ENCODE results near the gene RAB11FIP4. TPM values are rescaled to one million over a fixed set of nuclear protein-coding genes. Genes with fewer than 3 reads are reported as not detected.

RAB11FIP4 gene
- total and polyA plus RNA-seq, 10 of the 15 experiments (the other 5 are each of a cell fraction or from before 2014, with no cell fraction given): 1.4 to 27.0 (median 17.6) TPM

DNA sequence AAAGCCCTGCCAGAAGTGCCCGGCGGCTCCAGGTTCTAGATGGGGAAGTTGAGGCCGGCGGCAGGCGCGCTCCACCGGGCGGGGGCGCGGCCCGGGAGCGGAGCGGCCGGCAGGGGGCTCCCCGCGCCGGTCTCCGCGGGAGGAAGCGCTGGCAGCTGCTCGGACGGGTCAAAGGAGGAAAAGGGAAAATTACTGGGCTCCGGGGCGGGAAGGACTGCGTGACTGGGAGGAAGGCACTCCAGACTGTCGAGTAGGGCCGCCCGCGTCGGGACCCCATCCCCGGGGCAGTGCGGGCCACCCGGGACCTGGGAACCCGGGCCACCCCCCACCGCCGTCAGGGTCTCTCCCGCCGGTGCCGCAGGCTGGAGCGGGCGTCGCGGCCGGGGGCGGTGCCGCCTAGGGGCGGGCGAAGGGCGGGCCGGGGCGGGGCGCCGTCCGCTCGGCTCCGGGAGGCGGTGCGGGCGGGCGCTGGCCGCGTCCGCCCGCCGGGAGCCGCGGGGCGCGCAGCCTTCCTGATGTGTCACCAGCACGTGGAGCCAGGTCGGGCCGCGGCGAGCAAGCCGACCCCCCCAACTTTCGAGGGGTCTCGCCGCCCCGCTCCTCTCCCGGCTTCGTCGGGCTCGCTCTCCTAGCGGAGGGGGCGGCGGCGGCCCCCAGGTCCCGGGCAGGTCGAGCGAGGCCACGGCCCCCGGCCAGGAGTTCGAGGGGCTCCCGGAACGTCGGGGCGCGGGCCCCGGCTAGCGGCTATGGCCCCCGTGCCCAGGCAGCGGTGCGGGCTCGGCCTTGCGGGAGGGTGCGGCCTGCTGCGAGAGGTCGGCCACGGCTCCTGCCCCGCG lies 167.5 kb downstream of the RAB11FIP4 start (continued):
- TF ChIP-seq EGR1 (IDR thresholded peaks at IDR 0.05; ENCODE audit: borderline replicate concordance in 1 of 2, low read depth in 2 of 2, low read length in 2 of 2) (peak in 1 of 2 experiments; percentile 56; a peak in 1 of 3 replicates), BACH1 (IDR thresholded peaks at IDR 0.05; ENCODE audit: borderline replicate concordance) (0 out of 2 replicates have a peak, but pooled peaks have one; percentile 16), GATAD2B (conservative IDR thresholded peaks at IDR 0.05; ENCODE audit: low read depth) (peak; percentile 78), NRF1 (conservative IDR thresholded peaks at IDR 0.05; ENCODE audit: low read depth, low read length) (no peak), ZNF24 (IDR thresholded peaks at IDR 0.05) (0 out of 2 replicates have a peak, but pooled peaks have one; percentile 14), YY1 (IDR thresholded peaks at IDR 0.05; ENCODE audit: low read depth, low read length) (0 out of 2 replicates have a peak, but pooled peaks have one; percentile 10), MAX (IDR thresholded peaks at IDR 0.05; ENCODE audit: low read depth, low read length) (peak; percentile 31; the same call in 1 of the 2 replicates), LARP7 (IDR thresholded peaks at IDR 0.05) (0 out of 2 replicates have a peak, but pooled peaks have one; percentile 24), YBX1 (IDR thresholded peaks at IDR 0.05) (no peak), SMARCA5 (IDR thresholded peaks at IDR 0.05) (peak; percentile 82), ZNF592 (IDR thresholded peaks at IDR 0.05) (0 out of 2 replicates have a peak, but pooled peaks have one; percentile 46)
